ENCODE data around the gene NT5C2.

DNA sequence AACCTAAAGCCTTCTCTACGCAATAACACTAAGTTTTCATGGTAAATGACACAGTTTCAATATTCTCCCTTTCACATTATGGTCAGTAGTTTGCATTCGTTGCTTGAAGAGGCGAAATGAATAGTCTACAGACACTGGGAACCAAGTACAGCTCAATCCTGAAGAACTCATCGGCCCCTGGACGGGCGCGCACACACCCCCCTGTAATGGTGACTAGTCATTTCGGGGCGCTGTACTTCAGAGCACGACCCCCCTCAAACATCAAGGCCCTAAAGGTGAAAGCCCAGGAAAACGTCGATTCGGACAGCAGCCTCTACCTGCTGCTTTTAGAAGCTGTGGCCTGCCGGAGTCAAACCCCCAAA, 1.0 kb downstream of the NT5C2 start:
- TF ChIP-seq SUZ12 (IDR thresholded peaks at IDR 0.05; ENCODE audit: low read length) (no peak), EP300 (IDR thresholded peaks at IDR 0.05; ENCODE audit: borderline replicate concordance in 1 of 2, low read depth in 2 of 2, low read length in 2 of 2) (no peak), POLR2A (IDR thresholded peaks at IDR 0.05; ENCODE audit: control extremely low read depth in 1 of 2, low read depth in 2 of 2, low read length in 2 of 2) (no peak), CBX8 (IDR thresholded peaks at IDR 0.05; ENCODE audit: borderline replicate concordance, low read depth, low read length) (no peak), RFX5 (IDR thresholded peaks at IDR 0.05; ENCODE audit: borderline replicate concordance, low read depth, low read length) (no peak), POU5F1 (IDR thresholded peaks at IDR 0.05; ENCODE audit: low read depth, low read length) (no peak), CEBPB (IDR thresholded peaks at IDR 0.05; ENCODE audit: low read depth, low read length) (no peak), SRF (IDR thresholded peaks at IDR 0.05; ENCODE audit: low read depth, low read length) (no peak), POLR2AphosphoS5 (IDR thresholded peaks at IDR 0.05; ENCODE audit: low read depth, low read length) (no peak), GABPA (IDR thresholded peaks at IDR 0.05; ENCODE audit: borderline replicate concordance, insufficient read depth, low read length) (no peak)
- TF ChIP-seq, protein P1, sequence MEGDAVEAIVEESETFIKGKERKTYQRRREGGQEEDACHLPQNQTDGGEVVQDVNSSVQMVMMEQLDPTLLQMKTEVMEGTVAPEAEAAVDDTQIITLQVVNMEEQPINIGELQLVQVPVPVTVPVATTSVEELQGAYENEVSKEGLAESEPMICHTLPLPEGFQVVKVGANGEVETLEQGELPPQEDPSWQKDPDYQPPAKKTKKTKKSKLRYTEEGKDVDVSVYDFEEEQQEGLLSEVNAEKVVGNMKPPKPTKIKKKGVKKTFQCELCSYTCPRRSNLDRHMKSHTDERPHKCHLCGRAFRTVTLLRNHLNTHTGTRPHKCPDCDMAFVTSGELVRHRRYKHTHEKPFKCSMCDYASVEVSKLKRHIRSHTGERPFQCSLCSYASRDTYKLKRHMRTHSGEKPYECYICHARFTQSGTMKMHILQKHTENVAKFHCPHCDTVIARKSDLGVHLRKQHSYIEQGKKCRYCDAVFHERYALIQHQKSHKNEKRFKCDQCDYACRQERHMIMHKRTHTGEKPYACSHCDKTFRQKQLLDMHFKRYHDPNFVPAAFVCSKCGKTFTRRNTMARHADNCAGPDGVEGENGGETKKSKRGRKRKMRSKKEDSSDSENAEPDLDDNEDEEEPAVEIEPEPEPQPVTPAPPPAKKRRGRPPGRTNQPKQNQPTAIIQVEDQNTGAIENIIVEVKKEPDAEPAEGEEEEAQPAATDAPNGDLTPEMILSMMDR (IDR thresholded peaks at IDR 0.05; ENCODE audit: control extremely low read depth in 1 of 3, insufficient read depth in 1 of 3, low read depth in 1 of 3, low read length in 3 of 3), result no peak
- TF ChIP-seq, protein P2, sequence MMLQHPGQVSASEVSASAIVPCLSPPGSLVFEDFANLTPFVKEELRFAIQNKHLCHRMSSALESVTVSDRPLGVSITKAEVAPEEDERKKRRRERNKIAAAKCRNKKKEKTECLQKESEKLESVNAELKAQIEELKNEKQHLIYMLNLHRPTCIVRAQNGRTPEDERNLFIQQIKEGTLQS (IDR thresholded peaks at IDR 0.05; ENCODE audit: insufficient read depth, low read depth, low read length), result no peak
